A549 (cell line): ENCODE results near the gene FAM78A.

Source experiments
- CTCF ChIP-seq: fragments of >200 bp; sonication (Bioruptor Twin); formaldehyde crosslinking; IDR thresholded peaks from 3 replicates; pipeline ENCODE4 v1.5.1; 2016
- JUN ChIP-seq, 2 experiments: fragments of >200 bp; sonication (Bioruptor Twin); formaldehyde crosslinking; IDR thresholded peaks; 2 replicates in 1 of 2; 3 replicates in 1 of 2; pipeline ENCODE4 v1.6.1; 2016 to 2017
- MAZ ChIP-seq: fragments of 150-350 bp; IDR thresholded peaks from 2 replicates; pipeline ENCODE4 v1.6.1; 2014; ENCODE audit warnings: antibody characterized with exemption, low read depth, low read length, borderline replicate concordance
- REST ChIP-seq: fragments of 200-600 bp; sonication (generic); IDR thresholded peaks from 2 replicates; pipeline ENCODE4 v1.6.1; 2016; ENCODE audit warnings: antibody characterized with exemption, mild to moderate bottlenecking, moderate library complexity

DNA sequence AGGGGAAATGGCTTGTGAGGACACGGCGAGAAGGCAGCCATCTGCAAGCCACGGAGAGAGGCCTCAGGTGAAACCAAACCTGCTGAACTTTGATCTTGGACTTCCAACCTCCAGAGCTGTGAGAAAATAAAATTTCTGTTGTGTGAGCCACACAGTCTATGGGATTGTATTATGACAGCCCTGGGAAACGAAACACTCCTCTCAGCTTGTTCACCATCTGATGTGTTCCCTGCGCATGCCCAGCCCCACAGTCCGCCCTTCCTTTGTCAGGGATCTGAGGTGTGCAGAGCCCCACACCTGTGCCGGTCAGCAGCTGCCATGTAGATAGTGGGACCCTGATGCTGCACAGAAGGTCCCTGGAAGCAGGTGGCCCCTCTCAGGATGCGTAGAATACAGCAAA lies 47.3 kb upstream of the FAM78A start:
- TF ChIP-seq CTCF (no peak), REST (no peak), MAZ (no peak), JUN (IDR thresholded peaks at IDR 0.05) (no peak)
